Testis (tissue), 2 donors: Measurements from ENCODE around the gene IGFALS.

Experiments
- CTCF ChIP-seq, 3 experiments: fragments of 450-650 bp in 2 of 3; fragments of 200-600 bp in 1 of 3; sonication (generic) in 1 of 3; IDR thresholded peaks; one replicate each; pipeline ENCODE4 v1.5.1; 2016 to 2019; ENCODE audit warnings: antibody characterized with exemption in 3 of 3, mild to moderate bottlenecking in 2 of 3, moderate library complexity in 1 of 3
- POLR2A ChIP-seq: fragments of 450-650 bp; IDR thresholded peaks from one replicate; pipeline ENCODE4 v1.6.1; 2017; ENCODE audit warnings: antibody characterized with exemption, mild to moderate bottlenecking, moderate library complexity

GRCh38 chr16:1792836-1793577, 498 bp downstream of the IGFALS start:
- no peak for TF ChIP-seq CTCF (IDR thresholded peaks at IDR 0.05)
- TF ChIP-seq POLR2A, result no peak
